Heart left ventricle (tissue), 16 donors: ENCODE results near the gene CELSR3. TPM values are rescaled to one million over a fixed set of nuclear protein-coding genes. Genes with fewer than 3 reads are reported as not detected.
A peak's percentile ranks its signal among the peaks of the same experiment; 100 is the strongest.

Experiments used
- ATAC-seq, 4 donors: fragments of 200-7000 bp; cut with Tn5 transposase; one replicate each; pipeline ENCODE4 v1.9.1; 2020 to 2022; ENCODE audit warnings: moderate library complexity in 4 of 4, mild to moderate bottlenecking in 3 of 4, moderate number of reproducible peaks in 1 of 4
- DNase-seq, 5 donors: peaks; one replicate each; pipeline ENCODE4 v3.0.0-alpha.2; 2020
- H3K27ac ChIP-seq, 12 donors: fragments of 200-600 bp; sonication (generic) in 4 of 12; one replicate each; pipeline versions ENCODE4 v1.5.0 to v1.8.0; 2016 to 2022; ENCODE audit warnings: mild to moderate bottlenecking in 2 of 12
- H3K27me3 ChIP-seq, 9 donors: fragments of 200-600 bp; sonication (generic) in 2 of 9; one replicate each; pipeline versions ENCODE4 v1.5.1 to v1.8.0; 2016 to 2022; ENCODE audit warnings: mild to moderate bottlenecking in 3 of 9
- H3K36me3 ChIP-seq, 9 donors: fragments of 200-600 bp; sonication (generic) in 2 of 9; one replicate each; pipeline versions ENCODE4 v1.5.0 to v1.8.0; 2018 to 2022; ENCODE audit warnings: mild to moderate bottlenecking in 2 of 9
- H3K4me1 ChIP-seq, 12 donors: fragments of 200-600 bp; sonication (generic) in 4 of 12; one replicate each; pipeline versions ENCODE4 v1.5.0 to v1.8.0; 2016 to 2022; ENCODE audit warnings: mild to moderate bottlenecking in 3 of 12
- H3K4me3 ChIP-seq, 12 donors: fragments of 200-600 bp; sonication (generic) in 4 of 12; one replicate each; pipeline versions ENCODE4 v1.5.0 to v1.8.0; 2017 to 2022; ENCODE audit warnings: mild to moderate bottlenecking in 9 of 12, moderate library complexity in 4 of 12
- H3K9me3 ChIP-seq, 12 donors: fragments of 200-600 bp; sonication (generic) in 4 of 12; one replicate each; pipeline versions ENCODE4 v1.5.0 to v1.8.0; 2016 to 2022; ENCODE audit warnings: mild to moderate bottlenecking in 1 of 12
- CTCF ChIP-seq, 12 donors: fragments of 200-600 bp; sonication (generic) in 4 of 12; IDR thresholded peaks; one replicate each; pipeline versions ENCODE4 v1.5.0 to v1.8.0; 2018 to 2022; ENCODE audit warnings: antibody characterized with exemption in 12 of 12, mild to moderate bottlenecking in 5 of 12
- POLR2A ChIP-seq, 2 donors: fragments of 450-650 bp; IDR thresholded peaks; one replicate each; pipeline ENCODE4 v1.6.1; 2017; ENCODE audit warnings: antibody characterized with exemption in 2 of 2, mild to moderate bottlenecking in 2 of 2, moderate library complexity in 2 of 2
- WGBS, 4 donors: extraction: QIAGEN DNeasy Blood & Tissue Kit in 2 of 4; methylation state at CpG; one replicate each; pipeline versions ENCODE4 v1.1.5 to v1.1.7; 2013 to 2018; 5-methylcytosine and 5-hydroxymethylcytosine counted together
- intact Hi-C, 10 donors: fragments of 100-400 bp; cut with DNase I; formaldehyde crosslinking; loops; one replicate each; pipeline versions ENCODE4 v1.11.1 to v1.14.2; 2022
- polyA plus RNA-seq, 2 donors: library from polyadenylated mRNA; stranded (reverse); fragments of 200-250 nt; gene quantifications; one replicate each; pipeline ENCODE4 v1.2.3, GENCODE V29; 2013
- total RNA-seq, 9 donors: library from RNA; depleted of rRNA in 2 of 9; stranded (reverse); fragments of >200 nt in 2 of 9; fragmentation: NEBNext Ultra II Directional in 3 of 9; extraction: Animal tissue kit (Norgen Biotek cat#: 25700) in 3 of 9; gene quantifications; one replicate each; pipeline versions ENCODE4 v1.1.0 to v1.2.4, GENCODE V29; 2016 to 2023
- donor health status: ischemic (EF 13 %, LVEDD 7.1; RV severe dilation, severe dysfunction).
- donor health status: healthy with polysubstance abuse.
- donor health status: DM: no; HTN: yes; CAD: no.
- donor health status: DM: no; HTN: no; CAD: no.
- donor health status: ischemic (EF 25% LVEDD 6.9; RV normal size, moderate dysfunction).
- donor health status: ischemic (EF 25% LVEDD 5.7; RV mildly dilated, moderate dysfunction).
- donor health status: healthy.
- donor health status: DM: yes; HTN: yes; CAD: no.
- donor health status: ischemic (EF 35%, LVEDD 5.7; RV mildly dilated, moderate dysfunction).
- donor health status: nonischemic (EF 11% LVEDD 7.7; RV severe dilation, severe dysfunction).
- donor health status: DM: yes; HTN: yes; CAD: no.
- donor health status: PGD.
- donor health status: ischemic (EF 29% LVEDD 5.4; RV normal size, mild dysfunction).
- donor health status: nonischemic (EF 23%, LVEDD 6.1; RV moderate dilation, normal function).

CELSR3 gene
- total and polyA plus RNA-seq, 11 donors: 0.10 to 0.36 (median 0.19) TPM

- Histone ChIP-seq H3K4me3 (no peak overlapping the region), H3K4me1 (peaks cover 6 to 42% (median 29%) of the 10 kb centered on the region in 12 donors), H3K36me3 (peaks cover 5 to 74% (median 72%) of the 10 kb centered on the region in 9 donors), H3K27ac (no peak overlapping the region), H3K27me3 (no peaks in the 10 kb centered on the region), H3K9me3 (no peaks in the 10 kb centered on the region)
- DNase-seq: no peak
- intact Hi-C loops: loop anchor here in 4 of 10 donors (5.0 to 10.0 kb wide), 4 partner anchors 48 to 242 kb away; partner anchors contain the start of genes ATRIP (in 1 of the 4) and PRKAR2A (in 1 of the 4)
- ATAC-seq: no peak
- WGBS, 4 donors: 68 to 85% (median 75%) methylated on average over 3 to 5 of the region's 5 CpGs
- no peak for TF ChIP-seq CTCF (IDR thresholded peaks at IDR 0.05)
- no peak for TF ChIP-seq POLR2A (IDR thresholded peaks at IDR 0.05)
These were observed 26.7 kb upstream of the CELSR3 start for GRCh38 chr3:48689384-48689783.

- DNase-seq (no peak), ATAC-seq (no peak)
- no peak overlapping the region for H3K4me3 ChIP-seq
- peaks cover 5 to 67% (median 65%) of the 10 kb centered on the region in 9 donors for H3K36me3 ChIP-seq
- no peaks in the 10 kb centered on the region for H3K27me3 ChIP-seq
- no peaks in the 10 kb centered on the region for H3K9me3 ChIP-seq
- H3K4me1 ChIP-seq: peaks cover 8 to 41% (median 31%) of the 10 kb centered on the region in 12 donors
- intact Hi-C loops: loop anchor here in 4 of 10 donors (5.0 to 10.0 kb wide), 4 partner anchors 49 to 241 kb away; partner anchors contain the start of genes ATRIP (in 1 of the 4) and PRKAR2A (in 1 of the 4)
- H3K27ac ChIP-seq: no peak overlapping the region
- TF ChIP-seq POLR2A (IDR thresholded peaks at IDR 0.05): no peak
- no peak for TF ChIP-seq CTCF (IDR thresholded peaks at IDR 0.05)
- 40 to 93% (median 83%) methylated on average over 1 to 3 of the region's 3 CpGs for WGBS, 4 donors
These were observed 26.0 kb upstream of the CELSR3 start for GRCh38 chr3:48688737-48689075.

GRCh38 chr3:48688032-48688736, 25.5 kb upstream of the CELSR3 start:
- H3K9me3 ChIP-seq: no peaks in the 10 kb centered on the region
- ATAC-seq (no peak), DNase-seq (no peak)
- no peak overlapping the region for H3K4me3 ChIP-seq
- H3K36me3 ChIP-seq: peaks cover 5 to 62% (median 60%) of the 10 kb centered on the region in 9 donors
- H3K27ac ChIP-seq: no peak overlapping the region
- TF ChIP-seq POLR2A (IDR thresholded peaks at IDR 0.05): no peak
- no peak for TF ChIP-seq CTCF (IDR thresholded peaks at IDR 0.05)
- 78 to 83% (median 80%) methylated on average over 13 to 18 of the region's 18 CpGs for WGBS, 4 donors
- peaks cover 8 to 41% (median 32%) of the 10 kb centered on the region in 12 donors for H3K4me1 ChIP-seq
- H3K27me3 ChIP-seq: no peaks in the 10 kb centered on the region
- intact Hi-C loops: loop anchor here in 4 of 10 donors (5.0 to 10.0 kb wide), 4 partner anchors 49 to 241 kb away; partner anchors contain the start of genes ATRIP (in 1 of the 4) and PRKAR2A (in 1 of the 4)

- no peaks in the 10 kb centered on the region for H3K27me3 ChIP-seq
- H3K4me1 ChIP-seq: peaks cover 8 to 45% (median 34%) of the 10 kb centered on the region in 12 donors
- DNase-seq: no peak
- H3K36me3 ChIP-seq: peaks cover 5 to 59% (median 53%) of the 10 kb centered on the region in 9 donors
- no peak for ATAC-seq
- TF ChIP-seq POLR2A (IDR thresholded peaks at IDR 0.05) (no peak), CTCF (IDR thresholded peaks at IDR 0.05) (no peak)
- H3K27ac ChIP-seq: peak overlapping the region in 3 of 12 donors; percentile 27 to 90 (median 87)
- no peaks in the 10 kb centered on the region for H3K9me3 ChIP-seq
- H3K4me3 ChIP-seq: peak overlapping the region in 1 of 12 donors; percentile 7
- intact Hi-C loops: loop anchor here in 5 of 10 donors (2.0 to 10.0 kb wide), 5 partner anchors 50 to 240 kb away; partner anchors contain the start of genes ATRIP (in 1 of the 5) and PRKAR2A (in 1 of the 5)
- 41 to 60% (median 56%) methylated on average over 3 of the region's 3 CpGs for WGBS, 4 donors
These were observed 24.6 kb upstream of the CELSR3 start for GRCh38 chr3:48687220-48687678.
